Activated naive CD8-positive, alpha-beta T cell (primary cell): Measurements from ENCODE around the gene AP1G1.
A peak's percentile ranks its signal among the peaks of the same experiment; 100 is the strongest.

Source experiments
- H3K27ac Mint-ChIP-seq: one replicate; pipeline ENCODE4 v1.8.0; 2021; ENCODE audit warnings: mixed read lengths
- H3K27me3 Mint-ChIP-seq: one replicate; pipeline ENCODE4 v1.8.0; 2021; ENCODE audit warnings: mixed read lengths
- H3K36me3 Mint-ChIP-seq: one replicate; pipeline ENCODE4 v1.8.0; 2021; ENCODE audit warnings: mixed read lengths
- H3K4me1 Mint-ChIP-seq: one replicate; pipeline ENCODE4 v1.8.0; 2021; ENCODE audit warnings: low read depth, mixed read lengths
- H3K4me3 Mint-ChIP-seq: one replicate; pipeline ENCODE4 v1.8.0; 2021; ENCODE audit warnings: mild to moderate bottlenecking, mixed read lengths
- H3K9me3 Mint-ChIP-seq: one replicate; pipeline ENCODE4 v1.8.0; 2021; ENCODE audit warnings: low read depth, mixed read lengths

Gene AP1G1

GRCh38 chr16:71754108-71754507 is 54.5 kb downstream of the AP1G1 start:
- peaks cover 7% of the 10 kb centered on the region for H3K4me1 Mint-ChIP-seq
- no peaks in the 10 kb centered on the region for H3K9me3 Mint-ChIP-seq
- H3K27me3 Mint-ChIP-seq: no peaks in the 10 kb centered on the region
- peak overlapping the region; percentile 54 for H3K27ac Mint-ChIP-seq
- peaks cover 8% of the 10 kb centered on the region for H3K36me3 Mint-ChIP-seq
- no peak overlapping the region for H3K4me3 Mint-ChIP-seq

GRCh38 chr16:71748226-71748625 is 60.4 kb downstream of the AP1G1 start:
- Mint-ChIP-seq H3K27ac (peak overlapping the region; percentile 34), H3K9me3 (no peaks in the 10 kb centered on the region), H3K36me3 (peaks cover 12% of the 10 kb centered on the region), H3K27me3 (no peaks in the 10 kb centered on the region), H3K4me3 (no peak overlapping the region), H3K4me1 (peaks cover 2% of the 10 kb centered on the region)

GRCh38 chr16:71746442-71747046 is 62.1 kb downstream of the AP1G1 start:
- Mint-ChIP-seq H3K27me3 (no peaks in the 10 kb centered on the region), H3K36me3 (peaks cover 12% of the 10 kb centered on the region), H3K4me3 (no peak overlapping the region), H3K9me3 (no peaks in the 10 kb centered on the region), H3K4me1 (peaks cover 2% of the 10 kb centered on the region), H3K27ac (no peak overlapping the region)

- Mint-ChIP-seq H3K27ac (no peak overlapping the region), H3K9me3 (no peaks in the 10 kb centered on the region), H3K4me3 (no peak overlapping the region), H3K4me1 (no peaks in the 10 kb centered on the region), H3K36me3 (peaks cover 3% of the 10 kb centered on the region), H3K27me3 (no peaks in the 10 kb centered on the region)
Observed at GRCh38 chr16:71738855-71739254, 69.8 kb downstream of the AP1G1 start.

- Mint-ChIP-seq H3K4me1 (no peaks in the 10 kb centered on the region), H3K27me3 (no peaks in the 10 kb centered on the region), H3K27ac (no peak overlapping the region), H3K9me3 (no peaks in the 10 kb centered on the region), H3K36me3 (peaks cover 3% of the 10 kb centered on the region), H3K4me3 (no peak overlapping the region)
Observed at GRCh38 chr16:71737501-71737900, 71.1 kb downstream of the AP1G1 start.

- Mint-ChIP-seq H3K36me3 (peaks cover 3% of the 10 kb centered on the region), H3K27ac (no peak overlapping the region)
Observed at GRCh38 chr16:71734511-71734910, 74.1 kb downstream of the AP1G1 start.

GRCh38 chr16:71732587-71732986 is 76.0 kb downstream of the AP1G1 start:
- Mint-ChIP-seq H3K9me3 (no peaks in the 10 kb centered on the region), H3K4me3 (no peak overlapping the region), H3K27ac (no peak overlapping the region), H3K27me3 (no peaks in the 10 kb centered on the region), H3K36me3 (peaks cover 2% of the 10 kb centered on the region), H3K4me1 (no peaks in the 10 kb centered on the region)

More at GRCh38 chr16:71734511-71734910, 74.1 kb downstream of the AP1G1 start:
- Mint-ChIP-seq H3K27me3 (no peaks in the 10 kb centered on the region), H3K9me3 (no peaks in the 10 kb centered on the region), H3K4me1 (no peaks in the 10 kb centered on the region), H3K4me3 (no peak overlapping the region)

- Mint-ChIP-seq H3K27me3 (no peaks in the 10 kb centered on the region), H3K4me1 (peaks cover 9% of the 10 kb centered on the region), H3K27ac (no peak overlapping the region), H3K4me3 (no peak overlapping the region), H3K36me3 (no peaks in the 10 kb centered on the region), H3K9me3 (no peaks in the 10 kb centered on the region)
Observed at GRCh38 chr16:71727551-71728324, 80.9 kb downstream of the AP1G1 start.

GRCh38 chr16:71726476-71727315 is 81.9 kb downstream of the AP1G1 start:
- Mint-ChIP-seq H3K36me3 (no peaks in the 10 kb centered on the region), H3K27ac (no peak overlapping the region), H3K27me3 (no peaks in the 10 kb centered on the region), H3K4me1 (peaks cover 17% of the 10 kb centered on the region), H3K4me3 (no peak overlapping the region), H3K9me3 (no peaks in the 10 kb centered on the region)

- no peaks in the 10 kb centered on the region for H3K27me3 Mint-ChIP-seq
- H3K9me3 Mint-ChIP-seq: no peaks in the 10 kb centered on the region
- peak within 1 kb of the TSS; percentile 90 for H3K4me3 Mint-ChIP-seq
- H3K36me3 Mint-ChIP-seq: no peaks in the 10 kb centered on the region
- H3K4me1 Mint-ChIP-seq: peaks cover 17% of the 10 kb centered on the region
- H3K27ac Mint-ChIP-seq: peak within 1 kb of the TSS; percentile 76
Observed at GRCh38 chr16:71724320-71724751, 84.3 kb downstream of the AP1G1 start, which contains the start of gene PHLPP2. Gene PHLPP2, minus strand, starts transcription at chr16:71724701. Its CDS starts 9,906 bp downstream, at chr16:71714795.

- Mint-ChIP-seq H3K27me3 (no peaks in the 10 kb centered on the region), H3K27ac (peak overlapping the region; percentile 76), H3K36me3 (no peaks in the 10 kb centered on the region), H3K4me3 (peak overlapping the region; percentile 90), H3K4me1 (peaks cover 17% of the 10 kb centered on the region), H3K9me3 (no peaks in the 10 kb centered on the region)
Observed at GRCh38 chr16:71723537-71724319, 84.9 kb downstream of the AP1G1 start.

- H3K9me3 Mint-ChIP-seq: no peaks in the 10 kb centered on the region
- no peaks in the 10 kb centered on the region for H3K27me3 Mint-ChIP-seq
- H3K4me3 Mint-ChIP-seq: peak overlapping the region; percentile 91
- H3K36me3 Mint-ChIP-seq: no peaks in the 10 kb centered on the region
- H3K4me1 Mint-ChIP-seq: peaks cover 17% of the 10 kb centered on the region
- peak overlapping the region; percentile 76 for H3K27ac Mint-ChIP-seq
Observed at GRCh38 chr16:71722801-71723536, 85.7 kb downstream of the AP1G1 start.

GRCh38 chr16:71721066-71721740 is 87.4 kb downstream of the AP1G1 start:
- H3K27me3 Mint-ChIP-seq: no peaks in the 10 kb centered on the region
- no peak overlapping the region for H3K4me3 Mint-ChIP-seq
- H3K27ac Mint-ChIP-seq: no peak overlapping the region
- peaks cover 17% of the 10 kb centered on the region for H3K4me1 Mint-ChIP-seq
- no peaks in the 10 kb centered on the region for H3K9me3 Mint-ChIP-seq
- H3K36me3 Mint-ChIP-seq: no peaks in the 10 kb centered on the region
